GM20431 (cell line): ENCODE results near the gene LRRTM3.

Experiments
- in situ Hi-C: fragments of 300-500 bp; cut with MseI, MboI; formaldehyde crosslinking; loops from one replicate; pipeline ENCODE4 v1.15.0; 2020; ENCODE audit warnings: low sequenced_read_pairs; ENCODE audit not compliant: unreplicated experiment

LRRTM3 gene

GRCh38 chr10:66931340-66931948 lies 5.6 kb downstream of the LRRTM3 start:
- in situ Hi-C loops: no loop called here

- in situ Hi-C loops: no loop called here
These were observed 6.1 kb downstream of the LRRTM3 start for GRCh38 chr10:66931949-66932343.

- in situ Hi-C loops: no loop called here
These were observed 8.9 kb downstream of the LRRTM3 start for GRCh38 chr10:66934711-66935110.

- in situ Hi-C loops: no loop called here
These were observed 15.1 kb downstream of the LRRTM3 start for GRCh38 chr10:66940965-66941364.

GRCh38 chr10:66941491-66941890 lies 15.7 kb downstream of the LRRTM3 start:
- in situ Hi-C loops: no loop called here

- in situ Hi-C loops: no loop called here
These were observed 16.6 kb downstream of the LRRTM3 start for GRCh38 chr10:66942407-66942806.

- in situ Hi-C loops: no loop called here
These were observed 17.8 kb downstream of the LRRTM3 start for GRCh38 chr10:66943590-66943989.

GRCh38 chr10:66951896-66952295 lies 26.1 kb downstream of the LRRTM3 start:
- in situ Hi-C loops: no loop called here

- in situ Hi-C loops: no loop called here
These were observed 32.6 kb downstream of the LRRTM3 start for GRCh38 chr10:66958466-66958865.

- in situ Hi-C loops: no loop called here
These were observed 39.1 kb downstream of the LRRTM3 start for GRCh38 chr10:66964946-66965345.

GRCh38 chr10:66980246-66980815 lies 54.5 kb downstream of the LRRTM3 start:
- in situ Hi-C loops: no loop called here

- in situ Hi-C loops: no loop called here
These were observed 55.7 kb downstream of the LRRTM3 start for GRCh38 chr10:66981361-66982052.

- in situ Hi-C loops: no loop called here
These were observed 56.2 kb downstream of the LRRTM3 start for GRCh38 chr10:66982053-66982420.

- in situ Hi-C loops: no loop called here
These were observed 57.1 kb downstream of the LRRTM3 start for GRCh38 chr10:66982792-66983474.

GRCh38 chr10:66983475-66983818 lies 57.6 kb downstream of the LRRTM3 start:
- in situ Hi-C loops: no loop called here

- in situ Hi-C loops: no loop called here
These were observed 64.5 kb downstream of the LRRTM3 start for GRCh38 chr10:66990143-66990830.

- in situ Hi-C loops: no loop called here
These were observed 71.2 kb downstream of the LRRTM3 start for GRCh38 chr10:66996996-66997395.

- in situ Hi-C loops: no loop called here
These were observed 74.1 kb downstream of the LRRTM3 start for GRCh38 chr10:66999762-67000545.

- in situ Hi-C loops: no loop called here
These were observed 78.9 kb downstream of the LRRTM3 start for GRCh38 chr10:67004690-67005089.

GRCh38 chr10:67005981-67006380 lies 80.1 kb downstream of the LRRTM3 start:
- in situ Hi-C loops: no loop called here
